ENCODE data around the gene SCO1.

DNA sequence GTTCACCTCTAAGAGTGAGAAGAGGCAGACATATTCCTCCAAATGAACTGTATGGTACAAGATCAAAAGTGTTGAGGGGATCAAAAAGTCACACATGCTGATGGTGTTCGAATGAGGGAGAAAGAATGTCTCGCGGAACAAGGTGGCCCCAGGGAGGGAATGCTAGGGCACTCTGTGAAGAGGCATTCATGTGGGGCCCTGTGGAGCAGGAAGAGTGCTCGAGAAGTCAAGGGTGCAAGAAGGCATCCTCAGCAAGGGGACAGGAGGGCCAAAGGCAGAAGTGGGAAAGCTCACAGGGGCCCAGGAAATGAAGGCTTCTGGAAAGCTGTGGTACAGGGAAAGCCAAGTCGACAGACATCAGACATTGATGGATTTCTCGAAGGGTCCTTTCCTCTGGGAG is 34.1 kb downstream of the SCO1 start:
- TF ChIP-seq, protein P1, sequence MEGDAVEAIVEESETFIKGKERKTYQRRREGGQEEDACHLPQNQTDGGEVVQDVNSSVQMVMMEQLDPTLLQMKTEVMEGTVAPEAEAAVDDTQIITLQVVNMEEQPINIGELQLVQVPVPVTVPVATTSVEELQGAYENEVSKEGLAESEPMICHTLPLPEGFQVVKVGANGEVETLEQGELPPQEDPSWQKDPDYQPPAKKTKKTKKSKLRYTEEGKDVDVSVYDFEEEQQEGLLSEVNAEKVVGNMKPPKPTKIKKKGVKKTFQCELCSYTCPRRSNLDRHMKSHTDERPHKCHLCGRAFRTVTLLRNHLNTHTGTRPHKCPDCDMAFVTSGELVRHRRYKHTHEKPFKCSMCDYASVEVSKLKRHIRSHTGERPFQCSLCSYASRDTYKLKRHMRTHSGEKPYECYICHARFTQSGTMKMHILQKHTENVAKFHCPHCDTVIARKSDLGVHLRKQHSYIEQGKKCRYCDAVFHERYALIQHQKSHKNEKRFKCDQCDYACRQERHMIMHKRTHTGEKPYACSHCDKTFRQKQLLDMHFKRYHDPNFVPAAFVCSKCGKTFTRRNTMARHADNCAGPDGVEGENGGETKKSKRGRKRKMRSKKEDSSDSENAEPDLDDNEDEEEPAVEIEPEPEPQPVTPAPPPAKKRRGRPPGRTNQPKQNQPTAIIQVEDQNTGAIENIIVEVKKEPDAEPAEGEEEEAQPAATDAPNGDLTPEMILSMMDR (IDR thresholded peaks at IDR 0.05): no peak
- TF ChIP-seq POLR2A (IDR thresholded peaks at IDR 0.05) (no peak), POLR2AphosphoS5 (IDR thresholded peaks at IDR 0.05) (no peak)

All from transverse colon (tissue), 4 donors.